ENCODE results near the gene SURF2. TPM values are rescaled to one million over a fixed set of nuclear protein-coding genes. Genes with fewer than 3 reads are reported as not detected.
A peak's percentile ranks its signal among the peaks of the same experiment; 100 is the strongest.

The SURF2 gene
- total RNA-seq, 2 experiments from 2014 or later: 19.0 to 19.7 TPM

GRCh38 chr9:133351526-133351907 lies 4.8 kb upstream of the SURF2 start:
- Histone ChIP-seq H3K27ac (ENCODE audit: low read depth, low read length, poor library complexity, severe bottlenecking) (no peak overlapping the region), H3K4me3 (ENCODE audit: low read depth, low read length, poor library complexity, severe bottlenecking) (no peak overlapping the region), H3K79me2 (ENCODE audit: insufficient read depth, low read depth, low read length) (peaks cover 45% of the 10 kb centered on the region), H3K9me3 (ENCODE audit: low read length) (no peaks in the 10 kb centered on the region), H3K9me2 (ENCODE audit: insufficient read depth, low read length) (no peaks in the 10 kb centered on the region), H4K20me1 (ENCODE audit: insufficient read depth, low read length) (peaks cover 17% of the 10 kb centered on the region), H3K36me3 (ENCODE audit: insufficient read depth, low read length) (peaks cover 61% of the 10 kb centered on the region), H2AFZ (ENCODE audit: low read length) (no peak overlapping the region), H3K4me2 (ENCODE audit: low read length) (no peak overlapping the region), H3K4me1 (ENCODE audit: insufficient read depth, low read length, poor library complexity, severe bottlenecking) (peaks cover 50% of the 10 kb centered on the region)
- DNase-seq (ENCODE audit: low spot score): no peak
- POLR2A ChIA-PET: no interaction called here
- TSS peak; percentile 23 for BruUV-seq (replicated peaks)
- no peak for TF ChIP-seq CTCF (conservative IDR thresholded peaks at IDR 0.05; ENCODE audit: low read length)
- TF ChIP-seq EZH2phosphoT487 (IDR thresholded peaks at IDR 0.05; ENCODE audit: borderline replicate concordance, low read depth, low read length): no peak
- intact Hi-C loops (cut with micrococcal nuclease; ENCODE audit: unreplicated experiment): loop anchor here (5.0 kb wide), 1 partner anchor 126 kb away; the partner anchor contains the start of gene SLC2A6
- CTCF ChIA-PET (ENCODE audit: unreplicated experiment): no interaction called here

GRCh38 chr9:133351908-133352634 lies 4.3 kb upstream of the SURF2 start:
- H3K27ac ChIP-seq (ENCODE audit: low read depth, low read length, poor library complexity, severe bottlenecking): peak overlapping the region; percentile 16
- H3K36me3 ChIP-seq (ENCODE audit: insufficient read depth, low read length): peaks cover 61% of the 10 kb centered on the region
- peaks cover 17% of the 10 kb centered on the region for H4K20me1 ChIP-seq (ENCODE audit: insufficient read depth, low read length)
- no peaks in the 10 kb centered on the region for H3K9me2 ChIP-seq (ENCODE audit: insufficient read depth, low read length)
- ChIA-PET CTCF (ENCODE audit: unreplicated experiment) (no interaction called here), POLR2A (no interaction called here)
- no peaks in the 10 kb centered on the region for H3K9me3 ChIP-seq (ENCODE audit: low read length)
- peak; percentile 63 for DNase-seq (ENCODE audit: low spot score)
- intact Hi-C loops (cut with micrococcal nuclease; ENCODE audit: unreplicated experiment): loop anchor here (5.0 kb wide), 1 partner anchor 125 kb away; the partner anchor contains the start of gene SLC2A6
- no TSS peak for BruUV-seq (replicated peaks)
- TF ChIP-seq EZH2phosphoT487 (IDR thresholded peaks at IDR 0.05; ENCODE audit: borderline replicate concordance, low read depth, low read length) (no peak), CTCF (conservative IDR thresholded peaks at IDR 0.05; ENCODE audit: low read length) (peak; percentile 75)
- peaks cover 47% of the 10 kb centered on the region for H3K4me1 ChIP-seq (ENCODE audit: insufficient read depth, low read length, poor library complexity, severe bottlenecking)
- H3K4me3 ChIP-seq (ENCODE audit: low read depth, low read length, poor library complexity, severe bottlenecking): no peak overlapping the region
- peaks cover 40% of the 10 kb centered on the region for H3K79me2 ChIP-seq (ENCODE audit: insufficient read depth, low read depth, low read length)
- H3K4me2 ChIP-seq (ENCODE audit: low read length): peak overlapping the region; percentile 13; the same call in 1 of the 2 replicates
- no peak overlapping the region for H2AFZ ChIP-seq (ENCODE audit: low read length)
